WTC11 (cell line): ENCODE measurements around the gene RASGEF1C. TPM values are rescaled to one million over a fixed set of nuclear protein-coding genes. Genes with fewer than 3 reads are reported as not detected.

Experiments used
- ATAC-seq: fragments of 200-7000 bp; cut with Tn5 transposase; 2 replicates; pipeline ENCODE4 v1.10.0; 2021; ENCODE audit warnings: mild to moderate bottlenecking, moderate library complexity
- CTCF ChIA-PET: fragments of 300-600 bp; sonication (Branson Sonifier 250); formaldehyde crosslinking; loops from one replicate; lab custom pipeline; 2021; ENCODE audit warnings: antibody characterized with exemption; lab: Charles Lee
- POLR2A ChIA-PET: fragments of 350-600 bp; sonication (Branson Sonifier 250); formaldehyde crosslinking; loops from one replicate; lab custom pipeline; 2021; ENCODE audit warnings: antibody characterized with exemption; lab: Charles Lee
- DNase-seq: peaks from one replicate; pipeline ENCODE4 v3.0.0; 2021; ENCODE audit warnings: low spot score
- H3K27ac Mint-ChIP-seq: 2 replicates; pipeline ENCODE4 v1.8.0; 2021; ENCODE audit warnings: mixed read lengths
- H3K27me3 Mint-ChIP-seq: 2 replicates; pipeline ENCODE4 v1.8.0; 2021; ENCODE audit warnings: low read depth, mild to moderate bottlenecking, moderate library complexity, mixed read lengths
- H3K36me3 Mint-ChIP-seq: 2 replicates; pipeline ENCODE4 v1.8.0; 2021; ENCODE audit warnings: mixed read lengths
- H3K4me1 Mint-ChIP-seq: 2 replicates; pipeline ENCODE4 v1.8.0; 2022; ENCODE audit warnings: mixed read lengths
- H3K4me3 Mint-ChIP-seq: 2 replicates; pipeline ENCODE4 v1.8.0; 2021; ENCODE audit warnings: mild to moderate bottlenecking, moderate library complexity, mixed read lengths
- H3K9me3 Mint-ChIP-seq: 2 replicates; pipeline ENCODE4 v1.8.0; 2021; ENCODE audit warnings: mixed read lengths
- AR ChIP-seq: fragments of 250-450 bp; sonication (Bioruptor Pico); IDR thresholded peaks from 2 replicates; pipeline ENCODE4 v1.9.0; 2021; ENCODE audit warnings: mild to moderate bottlenecking
- ATF6 ChIP-seq: sonication (generic); formaldehyde crosslinking; IDR thresholded peaks from 2 replicates; pipeline ENCODE4 v1.8.1; 2023; ENCODE audit warnings: mild to moderate bottlenecking, missing genetic modification reagents
- CBFB ChIP-seq: sonication (generic); formaldehyde crosslinking; IDR thresholded peaks from 2 replicates; pipeline ENCODE4 v1.8.1; 2022; ENCODE audit warnings: mild to moderate bottlenecking, low read depth, missing genetic modification reagents
- EMX1 ChIP-seq: fragments of 250-450 bp; sonication (Bioruptor Pico); IDR thresholded peaks from 2 replicates; pipeline ENCODE4 v1.8.0; 2021; ENCODE audit warnings: mild to moderate bottlenecking
- ESRRA ChIP-seq: sonication (generic); formaldehyde crosslinking; IDR thresholded peaks from 2 replicates; pipeline ENCODE4 v1.8.1; 2022; ENCODE audit warnings: mild to moderate bottlenecking, missing genetic modification reagents, borderline replicate concordance
- IRF1 ChIP-seq: sonication (generic); formaldehyde crosslinking; IDR thresholded peaks from 2 replicates; pipeline ENCODE4 v1.8.0; 2023; ENCODE audit warnings: missing genetic modification reagents
- JAZF1 ChIP-seq: fragments of 250-450 bp; sonication (Bioruptor Pico); IDR thresholded peaks from 2 replicates; pipeline ENCODE4 v1.9.0; 2021; ENCODE audit warnings: moderate library complexity, mild to moderate bottlenecking, inconsistent platforms
- MAX ChIP-seq: sonication (generic); formaldehyde crosslinking; IDR thresholded peaks from 2 replicates; pipeline ENCODE4 v1.8.0; 2022; ENCODE audit warnings: mild to moderate bottlenecking, missing genetic modification reagents
- MYBL2 ChIP-seq: sonication (generic); formaldehyde crosslinking; IDR thresholded peaks from 2 replicates; pipeline ENCODE4 v1.8.1; 2023; ENCODE audit warnings: mild to moderate bottlenecking, moderate library complexity, missing genetic modification reagents
- NR3C1 ChIP-seq: sonication (generic); formaldehyde crosslinking; conservative IDR thresholded peaks from 2 replicates; pipeline ENCODE4 v1.8.1; 2023; ENCODE audit warnings: low read depth, mild to moderate bottlenecking, missing genetic modification reagents
- TEAD1 ChIP-seq: sonication (generic); formaldehyde crosslinking; IDR thresholded peaks from 2 replicates; pipeline ENCODE4 v1.8.0; 2022; ENCODE audit warnings: mild to moderate bottlenecking, missing genetic modification reagents
- TP53 ChIP-seq: sonication (generic); formaldehyde crosslinking; IDR thresholded peaks from 2 replicates; pipeline ENCODE4 v1.8.1; 2023; ENCODE audit warnings: mild to moderate bottlenecking, missing genetic modification reagents
- USF1 ChIP-seq: sonication (generic); formaldehyde crosslinking; IDR thresholded peaks from 2 replicates; pipeline ENCODE4 v1.8.0; 2022; ENCODE audit warnings: mild to moderate bottlenecking, missing genetic modification reagents
- ZMAT4 ChIP-seq: fragments of 250-450 bp; sonication (Bioruptor Pico); IDR thresholded peaks from 2 replicates; pipeline ENCODE4 v1.9.0; 2021; ENCODE audit warnings: mild to moderate bottlenecking
- ZNF121 ChIP-seq: sonication (generic); formaldehyde crosslinking; IDR thresholded peaks from 2 replicates; pipeline ENCODE4 v1.8.0; 2023; ENCODE audit warnings: missing genetic modification reagents
- ZNF281 ChIP-seq: sonication (generic); formaldehyde crosslinking; IDR thresholded peaks from 2 replicates; pipeline ENCODE4 v1.8.0; 2023; ENCODE audit warnings: mild to moderate bottlenecking, missing genetic modification reagents
- ZNF317 ChIP-seq: sonication (generic); formaldehyde crosslinking; IDR thresholded peaks from 2 replicates; pipeline ENCODE4 v1.8.1; 2023; ENCODE audit warnings: low read depth, mild to moderate bottlenecking, moderate library complexity, missing genetic modification reagents, borderline replicate concordance
- ZNF423 ChIP-seq: fragments of 250-450 bp; sonication (Bioruptor Pico); IDR thresholded peaks from 2 replicates; pipeline ENCODE4 v2.1.2; 2022; ENCODE audit warnings: mild to moderate bottlenecking, moderate library complexity
- ZNF671 ChIP-seq: fragments of 250-450 bp; sonication (Bioruptor Pico); IDR thresholded peaks from 2 replicates; pipeline ENCODE4 v1.8.0; 2021; ENCODE audit warnings: mild to moderate bottlenecking
- total RNA-seq: library from RNA; stranded (reverse); gene quantifications from 3 replicates; pipeline ENCODE4 v1.2.3, GENCODE V29; 2021

The RASGEF1C gene
- total RNA-seq, 1 experiment from 2014 or later = 0.96 TPM

GRCh38 chr5:180238631-180239030, 29.6 kb upstream of the RASGEF1C start:
- Mint-ChIP-seq H3K4me1 (peaks cover 8% of the 10 kb centered on the region), H3K27ac (no peak overlapping the region), H3K27me3 (no peaks in the 10 kb centered on the region), H3K4me3 (no peak overlapping the region), H3K9me3 (no peaks in the 10 kb centered on the region), H3K36me3 (peaks cover 59% of the 10 kb centered on the region)
- TF ChIP-seq IRF1 (no peak), ZMAT4 (CRISPR knock-in tag) (no peak), JAZF1 (no peak), ATF6 (CRISPR knock-in tag) (no peak), NR3C1 (CRISPR knock-in tag) (no peak), ESRRA (no peak), TEAD1 (CRISPR knock-in tag) (no peak), ZNF317 (CRISPR knock-in tag) (no peak), MYBL2 (no peak), MAX (CRISPR knock-in tag) (no peak), AR (CRISPR knock-in tag) (no peak), ZNF281 (CRISPR knock-in tag) (no peak), ZNF121 (CRISPR knock-in tag) (no peak), EMX1 (CRISPR knock-in tag) (no peak), USF1 (no peak), TP53 (CRISPR knock-in tag) (no peak), ZNF423 (CRISPR knock-in tag) (no peak), CBFB (CRISPR knock-in tag) (no peak), ZNF671 (CRISPR knock-in tag) (no peak)
- ChIA-PET POLR2A (no interaction called here), CTCF (no interaction called here)
- ATAC-seq (no peak), DNase-seq (no peak)
